ENCODE data around the gene GFRA3.

The GFRA3 gene

GRCh38 chr5:138238034-138238433 is 36.4 kb downstream of the GFRA3 start:
- H3K9me3 ChIP-seq (ENCODE audit: severe bottlenecking), result no peaks in the 10 kb centered on the region
- H3K27me3 ChIP-seq (ENCODE audit: insufficient read depth, low read depth, severe bottlenecking), result no peaks in the 10 kb centered on the region
- TF ChIP-seq CTCF (IDR thresholded peaks at IDR 0.05; ENCODE audit: low read depth, low read length), result no peak
- H3K4me3 ChIP-seq (ENCODE audit: low read depth, low read length), result no peak overlapping the region
- H3K27ac ChIP-seq, result no peak overlapping the region
- DNase-seq, result no peak
- H3K36me3 ChIP-seq, result no peaks in the 10 kb centered on the region

GRCh38 chr5:138234651-138235050 is 39.8 kb downstream of the GFRA3 start:
- no peak overlapping the region for H3K4me3 ChIP-seq (ENCODE audit: low read depth, low read length)
- no peaks in the 10 kb centered on the region for H3K9me3 ChIP-seq (ENCODE audit: severe bottlenecking)
- TF ChIP-seq CTCF (IDR thresholded peaks at IDR 0.05; ENCODE audit: low read depth, low read length), result no peak
- no peaks in the 10 kb centered on the region for H3K27me3 ChIP-seq (ENCODE audit: insufficient read depth, low read depth, severe bottlenecking)
- DNase-seq, result no peak
- H3K27ac ChIP-seq, result no peak overlapping the region
- H3K36me3 ChIP-seq, result no peaks in the 10 kb centered on the region

- no peak for DNase-seq
- Histone ChIP-seq H3K27me3 (ENCODE audit: insufficient read depth, low read depth, severe bottlenecking) (no peaks in the 10 kb centered on the region), H3K27ac (no peak overlapping the region), H3K9me3 (ENCODE audit: severe bottlenecking) (no peaks in the 10 kb centered on the region), H3K4me3 (ENCODE audit: low read depth, low read length) (no peak overlapping the region), H3K36me3 (no peaks in the 10 kb centered on the region)
- no peak for TF ChIP-seq CTCF (IDR thresholded peaks at IDR 0.05; ENCODE audit: low read depth, low read length)
These were observed 41.1 kb downstream of the GFRA3 start for GRCh38 chr5:138233280-138233679.

GRCh38 chr5:138230981-138231589 is 43.3 kb downstream of the GFRA3 start:
- H3K27ac ChIP-seq, result no peak overlapping the region
- no peaks in the 10 kb centered on the region for H3K27me3 ChIP-seq (ENCODE audit: insufficient read depth, low read depth, severe bottlenecking)
- DNase-seq, result no peak
- H3K9me3 ChIP-seq (ENCODE audit: severe bottlenecking), result no peaks in the 10 kb centered on the region
- H3K4me3 ChIP-seq (ENCODE audit: low read depth, low read length), result no peak overlapping the region
- TF ChIP-seq CTCF (IDR thresholded peaks at IDR 0.05; ENCODE audit: low read depth, low read length), result no peak
- no peaks in the 10 kb centered on the region for H3K36me3 ChIP-seq

GRCh38 chr5:138230261-138230660 is 44.2 kb downstream of the GFRA3 start:
- peak; percentile 72 for DNase-seq
- no peak for TF ChIP-seq CTCF (IDR thresholded peaks at IDR 0.05; ENCODE audit: low read depth, low read length)
- H3K27ac ChIP-seq, result no peak overlapping the region
- H3K36me3 ChIP-seq, result no peaks in the 10 kb centered on the region
- H3K27me3 ChIP-seq (ENCODE audit: insufficient read depth, low read depth, severe bottlenecking), result no peaks in the 10 kb centered on the region
- H3K4me3 ChIP-seq (ENCODE audit: low read depth, low read length), result no peak overlapping the region
- H3K9me3 ChIP-seq (ENCODE audit: severe bottlenecking), result no peaks in the 10 kb centered on the region

- no peaks in the 10 kb centered on the region for H3K36me3 ChIP-seq
- H3K27ac ChIP-seq, result no peak overlapping the region
- H3K9me3 ChIP-seq (ENCODE audit: severe bottlenecking), result no peaks in the 10 kb centered on the region
- DNase-seq, result no peak
- no peak overlapping the region for H3K4me3 ChIP-seq (ENCODE audit: low read depth, low read length)
- TF ChIP-seq CTCF (IDR thresholded peaks at IDR 0.05; ENCODE audit: low read depth, low read length), result no peak
- no peaks in the 10 kb centered on the region for H3K27me3 ChIP-seq (ENCODE audit: insufficient read depth, low read depth, severe bottlenecking)
These were observed 45.0 kb downstream of the GFRA3 start for GRCh38 chr5:138229387-138229786.

All from WERI-Rb-1 (cell line).